ENCODE measurements around the gene NCOA5.
"Not testable (repeated sequence)": the region's sequence is repeated elsewhere in the genome, so short reads cannot be mapped to it uniquely, and the experiment has no call there.

Gene NCOA5

GRCh38 chr20:46091622-46092535 is 2.1 kb upstream of the NCOA5 start:
- DNase-seq (ENCODE audit: low spot score): not testable (repeated sequence)

- DNase-seq (ENCODE audit: low spot score): no peak
Observed at GRCh38 chr20:46089167-46089416, 670 bp downstream of the NCOA5 start.

GRCh38 chr20:46088409-46089166 is 1.2 kb downstream of the NCOA5 start:
- DNase-seq (ENCODE audit: low spot score): no peak

GRCh38 chr20:46087161-46087560 is 2.6 kb downstream of the NCOA5 start:
- no peak for DNase-seq (ENCODE audit: low spot score)

GRCh38 chr20:46085179-46085851 is 4.4 kb downstream of the NCOA5 start:
- no peak for DNase-seq (ENCODE audit: low spot score)

GRCh38 chr20:46084805-46085178 is 5.0 kb downstream of the NCOA5 start:
- no peak for DNase-seq (ENCODE audit: low spot score)

- no peak for DNase-seq (ENCODE audit: low spot score)
Observed at GRCh38 chr20:46083531-46084061, 6.2 kb downstream of the NCOA5 start.

GRCh38 chr20:46083101-46083500 is 6.7 kb downstream of the NCOA5 start:
- no peak for DNase-seq (ENCODE audit: low spot score)

- DNase-seq (ENCODE audit: low spot score): no peak
Observed at GRCh38 chr20:46081074-46081473, 8.7 kb downstream of the NCOA5 start.

GRCh38 chr20:46078954-46079353 is 10.8 kb downstream of the NCOA5 start:
- no peak for DNase-seq (ENCODE audit: low spot score)

GRCh38 chr20:46077642-46078305 is 12.0 kb downstream of the NCOA5 start:
- DNase-seq (ENCODE audit: low spot score): no peak

GRCh38 chr20:46076806-46077205 is 13.0 kb downstream of the NCOA5 start:
- no peak for DNase-seq (ENCODE audit: low spot score)

- DNase-seq (ENCODE audit: low spot score): peak; percentile 18
Observed at GRCh38 chr20:46074006-46074405, 15.8 kb downstream of the NCOA5 start.

GRCh38 chr20:46073443-46073842 is 16.3 kb downstream of the NCOA5 start:
- no peak for DNase-seq (ENCODE audit: low spot score)

- no peak for DNase-seq (ENCODE audit: low spot score)
Observed at GRCh38 chr20:46073024-46073423, 16.7 kb downstream of the NCOA5 start.

GRCh38 chr20:46071573-46071972 is 18.2 kb downstream of the NCOA5 start:
- DNase-seq (ENCODE audit: low spot score): no peak

- DNase-seq (ENCODE audit: low spot score): no peak
Observed at GRCh38 chr20:46070215-46070900, 19.4 kb downstream of the NCOA5 start.

- no peak for DNase-seq (ENCODE audit: low spot score)
Observed at GRCh38 chr20:46065691-46066090, 24.1 kb downstream of the NCOA5 start.

- no peak for DNase-seq (ENCODE audit: low spot score)
Observed at GRCh38 chr20:46065006-46065405, 24.8 kb downstream of the NCOA5 start.

- DNase-seq (ENCODE audit: low spot score): no peak
Observed at GRCh38 chr20:46063652-46064054, 26.1 kb downstream of the NCOA5 start.

- DNase-seq (ENCODE audit: low spot score): no peak
Observed at GRCh38 chr20:46063151-46063550, 26.6 kb downstream of the NCOA5 start.

GRCh38 chr20:46062621-46063020 is 27.1 kb downstream of the NCOA5 start:
- no peak for DNase-seq (ENCODE audit: low spot score)

Data from iPS-NIHi11 (cell line).